Activated gamma-delta T cell treated with Interleukin-2 at 50 U/mL for 16 hours (primary cell): ENCODE measurements around the gene MAGOHB.
"Not testable (repeated sequence)": the region's sequence is repeated elsewhere in the genome, so short reads cannot be mapped to it uniquely, and the experiment has no call there.

Experiments used
- DNase-seq: peaks from one replicate; pipeline ENCODE4 v3.0.0-alpha.2; 2020

The MAGOHB gene

GRCh38 chr12:10613349-10614055 is at the start of gene MAGOHB:
Gene MAGOHB (minus strand): TSS chr12:10613609. CDS start chr12:10613532, 77 bp downstream.
- DNase-seq: peak; percentile 99

DNA sequence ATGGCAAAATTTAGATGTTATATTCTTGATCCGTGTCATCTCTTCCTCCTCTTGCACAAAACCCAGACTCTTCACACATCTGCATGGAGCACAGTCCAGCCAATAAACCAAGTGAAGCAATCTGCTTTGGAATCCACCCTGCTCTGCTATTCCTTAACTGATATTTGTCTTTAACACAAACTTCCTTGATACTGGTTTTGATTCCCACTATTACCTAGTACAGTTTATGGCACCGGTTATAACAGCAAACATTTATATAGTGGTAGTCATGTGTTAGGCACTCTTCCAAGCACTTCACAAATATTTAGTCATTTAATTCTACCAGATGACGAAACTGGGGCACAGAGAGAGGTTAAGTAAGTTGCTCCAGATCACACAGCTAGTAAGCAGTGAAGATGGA is 47.9 kb upstream of the MAGOHB start:
- DNase-seq: no peak

GRCh38 chr12:10654003-10654402 is 40.6 kb upstream of the MAGOHB start:
- DNase-seq: no peak

DNA sequence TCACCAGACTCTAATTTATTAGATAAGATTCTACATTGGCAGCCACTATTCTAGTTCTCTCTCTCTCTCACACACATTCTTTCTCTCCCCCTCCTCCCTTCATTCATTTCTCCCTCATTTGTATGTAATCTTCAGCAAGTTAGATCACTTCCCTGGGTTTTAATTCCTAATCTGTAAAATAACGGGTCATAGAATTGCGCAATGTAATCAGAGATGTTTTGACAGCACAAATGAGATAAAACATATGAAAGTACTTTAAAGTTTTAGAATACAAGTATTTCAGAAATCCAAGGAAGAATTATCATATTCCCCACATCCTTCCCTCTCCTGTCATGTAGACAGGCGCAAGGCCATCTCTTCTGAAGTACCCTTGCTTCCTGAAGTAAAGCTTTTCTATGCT is 38.8 kb upstream of the MAGOHB start:
- no peak for DNase-seq

DNA sequence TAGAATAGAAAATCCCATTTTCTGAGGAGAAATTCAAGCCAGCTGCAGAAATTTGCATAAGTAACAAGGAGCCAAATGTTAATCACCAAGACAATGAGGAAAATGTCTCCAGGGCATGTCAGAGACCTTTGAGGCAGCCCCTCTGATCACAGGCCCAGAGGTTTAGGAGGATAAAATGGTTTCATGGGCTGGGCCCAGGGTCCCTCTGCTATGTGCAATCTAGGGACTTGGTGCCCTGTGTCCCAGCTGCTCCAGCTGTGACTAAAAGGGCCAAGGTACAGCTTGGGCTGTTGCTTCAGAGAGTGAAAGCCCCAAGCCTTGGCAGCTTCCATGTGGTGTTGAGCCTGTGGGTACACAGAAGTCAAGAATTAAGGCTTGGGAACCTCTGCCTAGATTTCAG is 33.2 kb upstream of the MAGOHB start:
- DNase-seq: not testable (repeated sequence)

GRCh38 chr12:10645910-10646309 is 32.5 kb upstream of the MAGOHB start:
- no peak for DNase-seq

GRCh38 chr12:10641735-10642500 is 28.5 kb upstream of the MAGOHB start:
- DNase-seq: no peak

- DNase-seq: no peak
Observed at GRCh38 chr12:10638728-10639127, 25.3 kb upstream of the MAGOHB start.

- DNase-seq: no peak
Observed at GRCh38 chr12:10636611-10637010, 23.2 kb upstream of the MAGOHB start.

DNA sequence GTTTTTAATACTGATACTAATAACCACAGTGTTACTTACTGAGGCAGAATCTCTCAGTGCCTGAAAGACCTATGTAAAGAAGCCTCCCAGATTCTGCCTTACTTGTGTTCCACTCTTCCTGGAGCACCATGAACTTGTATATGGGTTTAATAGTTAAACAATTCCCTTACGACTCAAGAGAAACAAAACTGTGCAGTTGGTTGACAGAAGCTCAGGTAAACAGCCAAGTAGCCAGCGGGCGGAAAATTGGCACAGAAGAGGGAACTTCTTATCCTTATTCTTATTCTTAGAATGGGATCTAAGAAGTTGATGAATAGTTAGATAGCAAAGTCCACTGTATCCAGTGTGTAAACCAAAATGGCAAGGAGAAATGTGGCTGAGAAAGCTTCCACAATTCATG is 22.7 kb upstream of the MAGOHB start:
- no peak for DNase-seq

DNA sequence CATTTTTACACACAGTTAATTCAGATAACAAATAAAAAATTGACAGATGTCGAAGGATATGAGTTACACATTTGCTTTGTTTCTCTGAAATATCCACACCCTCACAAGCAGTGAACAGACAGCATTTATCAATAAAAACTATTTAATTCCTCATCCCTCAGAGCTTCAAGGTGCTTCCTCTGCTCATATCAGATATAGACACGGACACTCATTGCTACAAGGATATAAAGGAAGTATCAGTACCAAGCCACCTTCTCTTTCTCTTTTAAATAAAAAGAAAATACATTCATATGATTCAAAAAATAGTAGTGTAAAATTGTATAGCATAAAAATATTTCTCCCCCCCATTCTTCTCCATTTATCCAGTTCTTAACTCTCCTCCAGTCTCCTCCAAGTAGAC is 21.9 kb upstream of the MAGOHB start:
- DNase-seq: no peak

DNA sequence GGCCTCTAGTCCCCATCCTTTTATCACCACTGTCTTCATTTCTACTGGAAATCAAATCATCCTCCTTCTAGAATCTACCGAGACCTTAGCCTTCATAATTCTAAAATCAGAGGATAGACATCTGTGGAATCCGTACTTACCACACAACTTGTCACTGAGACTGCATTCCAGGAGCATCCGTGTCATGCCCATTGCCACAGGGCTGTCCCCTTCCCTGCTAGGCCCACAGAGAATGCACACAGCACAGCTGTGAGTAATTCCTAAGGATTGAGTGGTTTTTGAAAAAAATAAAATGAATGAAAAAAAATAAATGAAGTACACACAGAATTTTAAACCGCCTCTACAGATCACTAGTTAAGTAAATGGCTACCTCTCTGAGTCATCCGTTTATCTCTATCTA is 21.0 kb upstream of the MAGOHB start:
- DNase-seq: no peak

DNA sequence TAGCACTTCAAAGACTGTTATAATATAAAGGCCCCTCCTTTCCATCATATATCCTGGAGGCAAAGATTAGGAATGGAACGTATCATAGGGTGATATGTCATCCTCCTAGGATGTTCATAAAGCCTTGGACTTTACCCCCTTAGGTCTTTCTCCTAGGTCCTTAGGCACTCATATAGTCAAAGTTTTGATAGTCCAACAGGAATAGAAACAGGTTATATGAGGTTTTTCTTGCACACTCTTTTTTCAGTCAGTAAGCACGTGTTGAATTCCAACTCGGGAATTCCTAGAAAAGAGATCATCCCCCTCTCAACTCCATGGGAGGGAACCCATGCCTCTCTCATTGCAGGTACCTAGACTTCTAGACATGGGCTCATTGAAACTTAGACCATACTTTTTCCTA is 20.1 kb upstream of the MAGOHB start:
- DNase-seq: no peak

GRCh38 chr12:10632226-10632625 is 18.8 kb upstream of the MAGOHB start:
- no peak for DNase-seq

GRCh38 chr12:10624605-10625004 is 11.2 kb upstream of the MAGOHB start:
- no peak for DNase-seq

GRCh38 chr12:10623131-10623530 is 9.7 kb upstream of the MAGOHB start:
- DNase-seq: no peak

DNA sequence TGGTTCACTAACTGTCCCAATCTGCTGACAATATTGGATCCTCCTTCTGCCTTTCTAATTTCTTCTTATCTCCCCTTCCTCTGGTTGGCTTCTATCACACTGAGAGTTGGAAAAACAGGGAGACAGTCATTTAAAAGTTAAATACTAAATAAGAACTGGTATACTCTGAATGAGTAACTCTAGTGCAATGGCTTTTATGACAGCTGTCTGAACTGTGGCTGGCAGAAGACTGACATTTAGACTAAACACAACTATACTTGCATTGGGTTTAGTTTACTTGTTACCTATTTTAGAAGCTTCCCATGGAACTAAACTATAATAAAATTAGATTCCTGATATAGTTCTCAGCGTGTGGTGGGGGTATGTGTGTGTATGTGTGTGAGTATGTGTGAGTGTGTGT is 7.9 kb upstream of the MAGOHB start:
- DNase-seq: no peak

DNA sequence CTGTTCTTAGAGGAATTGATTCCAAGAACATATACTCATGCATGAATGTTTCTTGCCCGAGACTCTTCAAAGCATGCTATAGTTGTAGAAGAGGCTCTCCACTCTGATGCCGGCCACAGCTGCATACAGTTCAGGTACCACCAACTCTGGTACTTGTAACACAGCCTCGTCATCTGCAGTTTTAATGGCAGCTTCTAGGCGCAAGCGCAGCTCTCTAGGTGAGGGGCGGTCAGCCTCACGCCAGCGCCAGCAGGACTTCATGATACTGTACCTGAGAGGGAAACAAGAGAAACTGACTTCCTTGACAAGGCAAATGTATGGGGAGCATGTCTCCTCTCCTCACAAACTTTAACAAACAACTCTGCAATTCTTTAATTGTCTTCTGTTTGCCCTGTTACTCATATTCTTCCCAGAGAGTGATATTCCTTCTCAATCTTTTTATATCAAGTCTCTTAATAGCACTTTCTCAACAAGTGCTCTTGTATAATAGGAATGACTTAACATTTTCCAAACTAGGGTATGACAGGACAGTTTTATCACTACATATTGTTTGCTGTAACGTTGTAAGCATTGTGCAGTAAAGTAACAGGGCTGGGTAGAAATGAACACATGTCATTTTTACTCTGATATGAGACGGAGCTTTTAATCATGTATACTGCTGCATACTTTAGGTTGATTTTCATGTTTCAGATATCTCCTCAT is 6.8 kb upstream of the MAGOHB start:
- no peak for DNase-seq

GRCh38 chr12:10618338-10618987 is 5.1 kb upstream of the MAGOHB start:
- no peak for DNase-seq

- DNase-seq: no peak
Observed at GRCh38 chr12:10617863-10618262, 4.5 kb upstream of the MAGOHB start.

GRCh38 chr12:10615532-10615931 is 2.1 kb upstream of the MAGOHB start:
- DNase-seq: no peak

DNA sequence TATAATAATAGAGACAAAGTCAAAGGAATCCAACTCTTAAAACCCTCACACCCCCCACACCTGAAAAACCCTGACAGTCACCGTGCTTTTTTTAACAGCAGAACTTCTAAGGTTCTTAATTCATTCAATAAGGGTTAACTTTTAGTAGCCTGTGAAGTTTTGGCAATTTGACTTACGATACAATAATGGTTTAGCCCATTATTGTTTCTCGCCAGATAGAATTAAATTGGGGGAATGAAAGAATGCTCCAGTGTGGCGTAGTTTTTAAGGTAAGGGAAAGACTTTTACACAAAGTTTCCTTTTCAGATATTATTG is 604 bp upstream of the MAGOHB start:
- no peak for DNase-seq

DNA sequence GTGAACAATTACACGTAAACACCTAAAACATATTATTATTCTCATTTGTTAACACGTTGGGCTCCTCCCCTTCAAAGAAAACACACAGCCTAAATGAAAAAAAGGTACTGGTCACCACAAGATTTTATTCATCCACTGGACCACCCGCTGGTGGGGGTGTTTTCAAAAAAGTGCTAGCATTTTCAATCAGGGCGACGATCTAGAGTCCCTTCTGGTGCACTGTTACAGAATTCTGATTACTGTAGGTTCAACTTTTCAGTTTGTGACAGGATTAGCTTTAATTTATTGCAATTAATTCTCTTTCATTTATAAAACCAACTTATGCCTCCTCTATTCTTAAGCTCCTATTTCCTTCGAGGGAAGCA is 443 bp downstream of the MAGOHB start:
- DNase-seq: no peak

- no peak for DNase-seq
Observed at GRCh38 chr12:10612110-10612509, 1.3 kb downstream of the MAGOHB start.
